A549 treated with AZD9567 at 1 μM for 4 hours (cell line): ENCODE measurements around the gene COL5A2. TPM values are rescaled to one million over a fixed set of nuclear protein-coding genes. Genes with fewer than 3 reads are reported as not detected.

ENCODE experiments used
- total RNA-seq: library from RNA; stranded (reverse); fragments of 200-300 nt; extraction: Qiagen RNA extraction; gene quantifications from 5 replicates; pipeline ENCODE4 v1.2.3, GENCODE V29; 2022; ENCODE audit not compliant: insufficient read depth

Gene COL5A2
- total RNA-seq: 45.8 to 71.9 TPM (median 67.6 TPM) in 5 replicates

DNA sequence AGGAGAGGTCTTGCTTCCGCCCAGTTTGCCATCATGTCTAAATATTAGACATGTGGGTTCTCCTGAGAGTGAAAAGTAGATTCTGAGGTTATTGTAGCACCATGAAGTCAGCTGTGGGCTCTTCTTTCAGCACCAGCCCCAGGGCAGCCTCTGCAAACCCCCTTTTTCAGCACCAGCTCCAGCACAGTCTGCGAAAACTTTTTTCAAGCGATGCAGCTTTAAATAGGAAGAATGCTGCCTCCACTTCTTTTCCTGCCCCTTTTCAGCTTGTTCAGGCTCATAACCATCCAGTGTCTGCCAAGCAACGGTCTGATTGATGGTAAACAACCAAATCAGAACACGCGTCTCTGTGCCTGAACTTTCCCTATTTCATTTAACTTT lies at the start of gene COL5A2:
Gene COL5A2, minus strand, starts transcription at position 192 of the 381 bp plus-strand sequence. Its CDS starts 157 bp downstream, at position 35.

Other genes starting within 250 kb of the COL5A2 start
- 0.20 to 0.37 TPM (median 0.25 TPM) in 5 replicates for gene COL3A1, start 205.4 kb downstream of the COL5A2 start, total RNA-seq